Cerebellar nuclear complex (tissue), 1 donor: Measurements from ENCODE around the gene TENT4B.
"Not testable (repeated sequence)": the region's sequence is repeated elsewhere in the genome, so short reads cannot be mapped to it uniquely, and the experiment has no call there.

Experiments used
- DNase-seq, 2 experiments: peaks; one replicate each; lab custom pipeline; 2025; lab: John Stamatoyannopoulos, UW

TENT4B gene

DNA sequence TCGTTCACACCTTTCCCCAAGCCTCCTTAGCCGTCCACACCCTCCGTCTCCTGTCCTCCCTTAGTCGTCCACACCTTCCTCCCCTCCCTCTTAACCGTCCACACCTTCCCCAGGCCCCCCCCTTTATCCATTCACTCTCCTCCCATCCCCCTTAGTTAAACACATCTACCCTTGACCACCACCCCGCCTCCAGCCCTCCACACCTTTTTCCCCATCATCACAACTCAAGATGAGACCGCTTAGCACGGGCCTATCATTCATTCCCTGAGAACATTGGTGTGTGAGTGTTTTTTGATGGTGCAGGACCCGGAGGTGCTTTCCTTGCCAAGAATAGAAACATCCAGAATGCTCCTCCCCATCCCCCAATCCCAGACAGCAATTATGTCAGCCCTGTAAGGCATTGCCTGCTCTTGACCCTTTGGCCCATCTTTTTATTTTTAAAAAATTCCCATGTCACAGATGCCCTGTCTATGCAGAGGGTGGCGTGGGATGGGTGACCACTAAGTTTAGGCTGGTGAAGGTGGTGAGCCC, 1.4 kb downstream of the TENT4B start:
- DNase-seq = no peak

DNA sequence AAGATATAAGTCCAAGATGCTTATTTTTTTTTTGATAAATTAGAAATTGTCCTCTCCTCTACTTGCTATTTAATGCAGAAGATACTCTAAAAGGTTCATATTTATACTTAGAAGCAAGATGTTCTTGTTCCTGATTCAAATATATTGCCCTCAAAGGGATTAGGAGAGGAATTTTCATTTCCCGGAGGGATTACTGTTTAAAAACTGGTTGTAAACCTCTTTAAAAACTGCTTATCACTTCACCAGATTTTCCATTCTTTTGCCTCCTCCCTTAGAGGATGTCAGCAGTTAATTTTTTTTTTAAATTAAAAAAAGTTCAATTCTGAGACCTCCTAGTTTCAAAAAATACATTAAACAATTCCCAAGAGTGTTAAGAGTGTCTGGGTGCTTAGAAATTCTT, 2.8 kb downstream of the TENT4B start:
- DNase-seq = no peak

DNA sequence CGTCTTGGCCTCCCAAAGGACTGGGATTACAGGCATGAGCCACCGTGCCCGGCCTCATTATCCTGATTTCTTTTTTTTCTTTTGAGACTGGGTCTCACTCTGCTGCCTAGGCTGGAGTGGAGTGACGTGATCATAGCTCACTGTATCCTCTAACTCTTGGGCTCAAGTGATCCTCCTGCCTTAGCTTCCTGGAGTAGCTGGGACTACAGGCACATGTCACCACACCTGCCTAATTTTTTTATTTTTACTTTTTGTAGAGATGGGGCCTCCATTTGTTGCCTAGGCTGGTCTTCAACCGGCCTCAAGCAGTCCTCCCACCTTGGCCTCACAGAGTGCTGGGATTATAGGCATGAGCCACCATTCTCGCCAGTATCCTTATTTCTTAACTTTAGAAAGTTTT, 3.5 kb downstream of the TENT4B start:
- no peak for DNase-seq

DNA sequence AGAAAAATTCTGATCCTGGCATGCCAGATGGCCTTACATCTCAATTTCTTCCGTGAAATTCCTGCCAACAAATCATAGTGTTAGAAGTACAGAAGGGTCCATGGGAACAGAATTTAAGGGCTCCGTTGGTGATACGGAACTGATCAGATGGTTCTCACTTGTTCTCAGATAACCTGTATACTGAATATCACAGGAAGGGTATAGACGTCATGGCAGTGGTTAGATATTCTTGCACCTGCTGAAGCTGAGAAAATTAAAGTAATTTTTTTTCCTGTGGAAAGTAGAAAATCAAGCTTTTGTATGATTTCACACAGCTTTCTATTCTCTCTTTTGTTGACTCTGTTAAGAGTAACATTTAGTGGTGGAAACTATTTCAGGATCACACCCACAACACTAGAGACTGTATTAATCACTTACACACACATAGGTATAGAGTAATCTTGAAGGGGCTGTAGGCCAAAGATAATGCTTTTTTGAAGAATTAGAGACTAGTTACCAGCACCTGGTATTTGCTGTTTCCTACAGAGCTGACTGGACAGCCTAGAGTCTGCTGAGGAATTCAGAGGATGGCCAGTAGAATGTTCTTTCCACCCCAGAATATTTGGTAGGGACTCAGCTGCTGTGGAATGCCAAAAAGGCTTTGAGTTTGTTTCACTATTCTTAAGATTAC, 7.5 kb downstream of the TENT4B start:
- DNase-seq = no peak

DNA sequence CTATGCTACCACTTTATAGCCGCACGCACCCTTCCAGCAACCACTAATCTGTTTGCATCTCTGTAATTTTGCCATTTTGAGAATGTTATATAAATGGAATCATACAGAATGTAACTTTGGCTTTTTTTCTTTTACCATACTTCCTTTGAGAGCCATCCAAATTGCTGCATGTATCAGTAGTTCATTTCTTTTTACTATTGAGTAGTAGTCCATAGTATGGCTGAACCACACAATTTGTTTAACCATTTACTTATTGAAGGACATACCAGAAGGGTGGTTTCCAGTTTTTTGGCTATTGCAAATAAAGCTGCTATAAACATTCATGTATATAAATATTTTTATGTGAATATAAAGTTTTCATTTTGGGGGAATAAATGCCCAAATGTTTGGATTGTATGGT, 8.8 kb downstream of the TENT4B start:
- no peak for DNase-seq

DNA sequence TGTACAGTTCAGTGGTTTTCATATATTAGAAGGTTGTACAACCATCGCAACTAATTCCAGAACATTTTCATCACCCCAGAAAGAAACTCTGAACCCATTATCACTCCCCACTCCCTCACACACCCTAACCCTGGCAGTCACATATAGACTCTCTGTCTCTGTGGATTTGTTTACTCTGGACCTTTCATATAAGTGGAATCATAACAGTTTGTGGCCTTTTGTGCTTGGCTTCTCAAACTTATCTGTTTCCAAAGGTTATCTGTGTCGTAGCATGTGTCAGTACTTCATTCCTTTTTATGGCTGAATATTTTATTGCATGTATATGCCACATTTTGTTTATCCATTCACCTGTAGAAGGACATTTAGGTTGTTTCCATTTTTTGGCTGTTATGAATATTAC, 12.4 kb downstream of the TENT4B start:
- DNase-seq = no peak

DNA sequence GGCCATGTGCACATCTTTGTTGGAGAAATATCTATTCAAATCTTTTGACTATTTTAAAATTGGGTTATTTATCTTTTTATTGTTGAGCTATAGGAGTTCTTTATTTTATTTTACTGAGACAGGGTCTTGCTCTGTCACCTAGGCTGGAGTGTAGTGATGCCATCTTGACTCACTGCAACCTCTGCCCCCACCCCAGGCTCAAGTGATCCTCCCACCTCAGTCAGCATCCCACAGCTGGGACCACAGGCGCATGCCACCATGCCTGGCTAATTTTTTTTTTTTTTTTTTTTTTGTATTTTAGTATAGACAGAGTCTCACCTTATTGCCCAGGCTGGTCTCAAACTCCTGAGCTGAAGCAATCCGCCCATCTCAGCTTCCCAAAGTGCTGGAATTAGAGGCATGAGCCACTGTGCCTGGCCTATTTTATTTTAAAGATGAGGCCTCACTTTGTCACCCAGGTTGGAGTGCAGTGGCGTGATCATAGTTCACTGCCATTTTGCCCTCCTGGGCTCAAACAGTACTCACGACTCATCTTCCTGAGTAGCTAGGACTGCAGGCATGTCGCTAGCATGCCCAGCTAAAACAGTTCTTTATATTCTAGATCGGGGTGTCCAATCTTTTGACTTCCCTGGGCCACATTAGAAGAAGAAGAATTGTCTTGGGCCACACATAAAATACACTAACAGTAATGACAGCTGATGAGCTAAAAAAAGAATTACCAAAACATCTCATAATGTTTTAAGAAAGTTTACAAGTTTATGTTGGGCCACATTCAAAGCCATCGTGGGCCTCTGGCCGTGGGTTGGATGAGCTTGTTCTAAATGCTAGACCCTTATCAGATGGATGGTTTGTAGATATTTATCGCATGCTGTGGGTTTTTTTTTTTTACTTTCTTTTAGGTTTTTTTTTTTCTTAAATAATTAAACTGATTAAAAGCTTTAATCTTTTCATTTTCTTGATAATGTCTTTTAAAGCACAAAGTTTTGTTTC, 13.7 kb downstream of the TENT4B start:
- DNase-seq = no peak

DNA sequence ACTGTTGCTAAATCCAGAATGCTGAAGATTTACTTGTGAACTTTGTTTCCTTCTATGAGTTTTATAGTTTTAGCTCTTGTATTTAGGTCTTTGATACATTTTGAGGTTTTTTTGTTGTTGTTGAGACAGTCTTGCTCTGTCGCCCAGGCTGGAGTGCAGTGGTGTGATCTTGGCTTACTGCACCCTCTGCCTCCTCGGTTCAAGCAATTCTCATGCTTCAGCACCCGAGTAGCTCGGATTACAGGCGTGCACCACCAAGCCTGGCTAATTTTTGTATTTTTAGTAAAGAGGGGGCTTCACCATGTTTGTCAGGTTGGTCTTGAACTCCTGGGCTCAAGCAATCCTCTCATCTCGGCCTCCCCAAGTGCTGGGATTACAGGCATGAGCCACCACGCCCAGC, 14.4 kb downstream of the TENT4B start:
- no peak for DNase-seq

DNA sequence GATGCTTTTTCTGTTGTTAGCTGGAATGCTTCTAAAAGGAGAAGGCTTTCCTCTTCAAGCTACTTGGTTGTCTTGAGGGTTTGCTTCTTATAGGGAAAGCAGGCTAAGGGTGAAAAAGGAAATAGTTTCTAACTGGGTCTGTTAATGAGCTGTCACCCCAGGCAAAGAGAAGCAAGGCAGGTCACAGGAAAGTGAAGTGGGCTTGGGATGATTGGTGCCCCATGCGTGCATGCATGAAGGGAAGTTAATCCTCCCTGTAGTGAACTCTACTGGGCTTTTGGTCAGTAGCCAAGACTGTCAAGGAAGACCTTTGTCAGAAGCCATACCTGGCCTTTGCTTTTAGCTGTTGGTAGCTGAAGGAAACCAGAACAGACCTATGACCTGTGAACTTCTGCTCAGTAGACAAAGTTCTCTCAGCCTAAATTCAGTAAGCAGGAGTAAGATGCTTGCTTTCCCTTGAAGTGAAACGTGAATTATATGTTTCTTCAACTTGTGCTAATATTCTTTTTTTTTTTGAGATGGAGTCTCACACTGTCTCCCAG, 16.5 kb downstream of the TENT4B start:
- no peak for DNase-seq

DNA sequence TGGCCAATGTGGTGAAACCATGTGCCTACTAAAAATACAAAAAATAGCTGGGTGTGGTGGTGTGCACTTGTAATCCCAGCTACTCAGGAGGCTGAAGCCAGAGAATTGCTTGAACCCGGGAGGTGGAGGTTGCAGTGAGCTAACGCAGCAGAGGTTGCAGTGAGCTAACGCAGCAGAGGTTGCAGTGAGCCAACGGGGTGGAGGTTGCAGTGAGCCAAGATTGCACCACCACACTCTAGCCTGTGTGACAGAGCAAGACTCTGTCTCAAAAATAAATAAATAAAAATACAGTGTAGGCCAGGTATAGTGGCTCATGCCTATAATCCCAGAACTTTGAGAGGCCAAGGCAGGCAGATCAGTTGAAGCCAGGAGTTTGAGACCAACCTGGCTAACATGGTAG, 18.7 kb downstream of the TENT4B start:
- not testable (repeated sequence) for DNase-seq

DNA sequence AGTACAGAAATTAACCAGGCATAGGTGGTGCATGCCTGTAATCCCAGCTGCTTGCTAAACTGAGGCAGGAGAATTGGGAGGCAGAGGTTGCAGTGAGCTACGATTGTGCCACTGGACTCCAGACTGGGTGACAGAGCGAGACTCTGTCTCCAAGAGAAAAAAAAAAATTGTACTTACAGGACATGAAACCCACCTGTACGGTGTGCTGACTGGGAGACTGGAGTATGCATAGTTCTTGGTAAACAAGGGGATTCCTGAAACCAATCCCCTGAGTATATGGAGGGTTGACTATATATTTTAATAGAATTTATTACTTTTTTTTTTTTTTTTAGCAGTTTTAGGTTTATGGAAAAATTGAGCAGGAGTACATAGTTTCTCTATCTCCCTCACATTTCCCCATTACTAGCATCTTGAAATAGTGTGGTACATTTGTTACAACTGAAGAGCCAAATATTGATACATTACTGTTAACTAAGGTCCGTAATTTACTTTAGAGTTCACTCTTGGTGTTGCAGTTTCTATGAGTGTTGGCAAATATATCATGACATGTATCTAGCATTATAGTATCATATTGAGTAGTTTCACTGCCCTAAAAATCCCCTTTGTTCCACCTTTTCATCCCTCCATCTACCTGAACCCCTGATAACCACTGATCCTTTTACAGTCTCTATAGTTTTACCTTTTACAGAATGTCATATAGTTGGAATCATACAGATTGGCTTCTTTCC, 19.3 kb downstream of the TENT4B start:
- DNase-seq = no peak

DNA sequence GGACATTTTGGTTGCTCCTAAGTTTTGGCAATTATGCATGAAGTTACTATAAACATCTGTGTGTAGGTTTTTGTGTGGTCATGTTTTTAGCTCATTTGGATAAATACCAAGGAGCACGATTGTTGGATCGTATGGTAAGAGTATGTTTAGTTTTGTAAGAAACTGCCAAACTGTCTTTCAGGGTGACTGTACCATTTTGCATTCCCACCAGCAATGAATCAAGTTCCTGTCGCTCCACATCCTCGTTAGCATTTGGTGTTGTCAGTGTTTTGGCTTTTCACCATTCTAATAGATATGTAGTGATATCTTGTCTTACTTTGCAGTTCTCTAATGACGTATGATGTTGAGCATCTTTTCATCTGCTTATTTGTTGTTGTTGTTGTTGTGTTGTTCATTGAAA, 20.2 kb downstream of the TENT4B start:
- DNase-seq = no peak

DNA sequence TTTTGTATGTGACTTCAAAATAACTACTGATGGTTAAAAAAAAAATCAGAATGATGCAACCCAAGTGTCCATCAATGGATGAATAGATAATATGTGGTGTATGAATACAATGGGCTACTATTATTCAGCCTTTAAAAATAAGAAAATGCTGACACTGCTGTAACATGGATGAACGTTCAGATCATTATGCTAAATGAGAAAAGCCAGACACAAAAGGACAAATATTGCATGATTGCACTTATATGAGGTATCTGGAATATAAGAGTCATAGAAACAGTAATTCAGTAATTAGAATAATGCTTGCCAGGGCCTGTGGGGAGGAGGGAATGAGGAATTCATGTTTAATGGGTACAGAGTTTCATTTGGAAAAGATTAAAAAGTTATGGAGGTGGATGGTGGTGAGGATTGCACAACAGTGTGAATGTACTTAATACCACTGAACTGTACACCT, 25.4 kb downstream of the TENT4B start:
- no peak for DNase-seq

DNA sequence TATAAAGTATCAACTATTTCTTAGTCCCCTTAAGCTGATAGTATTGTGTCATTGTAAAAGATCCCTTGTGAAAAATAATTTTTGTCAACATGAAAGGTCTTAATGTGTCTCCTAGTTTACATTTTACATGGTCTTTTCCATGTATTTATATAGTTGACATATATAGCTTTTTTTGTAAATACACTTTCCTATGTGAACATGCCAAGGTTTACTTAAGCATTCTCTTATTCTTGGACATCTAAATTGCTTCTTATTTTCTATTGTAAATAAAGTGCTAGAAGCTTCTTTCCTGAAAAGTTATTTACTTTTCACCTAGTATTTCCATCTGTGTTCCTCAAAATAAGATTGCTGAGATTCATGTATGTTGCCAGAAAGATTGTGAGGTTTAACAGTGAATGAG, 29.3 kb downstream of the TENT4B start:
- no peak for DNase-seq

DNA sequence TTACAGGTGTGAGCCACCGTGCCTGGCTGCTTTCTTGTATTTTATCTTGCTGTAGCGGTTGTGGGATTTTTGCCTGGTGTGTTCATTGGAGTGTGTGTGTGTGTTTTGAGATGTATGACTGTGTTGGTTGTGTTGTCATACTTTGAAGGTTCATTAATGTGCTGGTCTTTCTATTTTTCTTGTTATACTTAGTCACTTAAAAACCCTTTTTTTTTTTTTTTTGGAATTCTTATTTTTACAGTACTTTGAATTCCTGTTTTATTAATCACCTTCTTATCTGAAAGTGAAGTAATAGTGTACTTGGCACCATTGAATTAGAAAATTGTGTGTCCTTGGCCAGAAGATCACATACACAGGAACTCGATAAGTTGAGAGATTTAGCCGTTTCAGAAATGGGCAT, 30.2 kb downstream of the TENT4B start:
- DNase-seq = no peak

DNA sequence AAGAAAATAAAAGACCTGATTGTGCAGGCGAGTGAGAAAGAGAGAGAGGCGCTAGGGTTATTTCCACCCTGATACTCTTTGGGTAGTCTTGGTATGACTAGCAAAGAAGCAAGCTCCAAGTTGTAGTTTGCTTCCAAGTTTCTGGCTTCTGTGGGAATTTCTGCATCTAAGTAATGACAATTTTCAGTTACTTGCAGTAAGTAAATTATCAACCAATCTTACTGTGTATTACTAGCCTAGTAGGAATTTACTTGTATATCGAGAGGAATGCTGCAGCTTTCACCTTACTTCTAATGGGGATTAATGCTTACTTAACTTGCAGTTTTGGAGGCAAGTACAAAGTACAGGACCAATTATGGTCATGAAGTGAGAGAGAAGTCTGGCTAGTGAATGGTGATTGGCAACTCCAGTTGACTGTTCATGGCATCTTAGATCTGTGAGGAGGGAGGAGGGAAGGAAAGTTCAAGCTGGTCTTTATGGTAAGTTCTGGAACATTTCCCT, 31.9 kb downstream of the TENT4B start:
- DNase-seq = no peak

DNA sequence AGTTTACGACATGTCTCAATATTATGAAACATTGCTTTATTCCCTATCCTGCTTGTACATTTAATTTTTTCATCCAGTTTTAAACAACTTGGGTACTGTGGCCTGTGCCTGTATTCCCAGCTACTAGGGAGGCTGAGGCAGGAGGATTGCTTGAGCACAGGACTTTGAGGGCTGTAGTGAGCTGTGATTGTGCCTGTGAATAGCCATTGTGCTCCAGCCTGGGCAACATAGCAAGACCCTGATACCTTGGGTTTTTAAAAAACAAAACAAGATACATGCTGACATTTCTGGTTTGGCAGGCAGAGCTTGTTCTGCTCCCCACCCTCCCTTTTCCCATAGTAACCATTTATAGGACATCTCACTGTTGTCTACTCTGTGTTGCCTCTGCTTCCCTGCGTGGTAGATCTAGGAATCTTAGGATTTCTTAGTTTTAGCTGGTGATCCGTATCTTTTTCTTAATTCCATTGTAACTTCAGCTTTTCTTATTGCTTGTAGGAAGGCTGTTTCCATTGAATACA, 35.6 kb downstream of the TENT4B start:
- no peak for DNase-seq

DNA sequence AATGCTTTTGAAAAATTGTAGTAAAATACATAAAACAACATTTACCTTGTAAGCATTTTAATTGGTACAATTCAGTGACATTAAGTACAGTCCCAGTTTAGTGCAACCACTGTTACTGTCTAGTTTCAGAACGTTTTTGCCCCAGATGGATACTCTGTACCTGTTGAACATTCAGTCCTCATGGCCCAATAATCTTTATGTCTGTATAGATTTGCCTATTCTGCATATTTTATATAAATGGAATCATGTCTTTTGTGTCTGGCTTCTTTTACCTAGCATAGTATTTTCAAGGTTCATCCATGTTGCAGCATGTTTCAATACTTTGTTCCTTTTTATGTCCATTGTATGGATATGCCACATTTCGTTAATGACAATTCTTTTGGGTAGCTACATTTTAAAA, 37.2 kb downstream of the TENT4B start:
- no peak for DNase-seq

DNA sequence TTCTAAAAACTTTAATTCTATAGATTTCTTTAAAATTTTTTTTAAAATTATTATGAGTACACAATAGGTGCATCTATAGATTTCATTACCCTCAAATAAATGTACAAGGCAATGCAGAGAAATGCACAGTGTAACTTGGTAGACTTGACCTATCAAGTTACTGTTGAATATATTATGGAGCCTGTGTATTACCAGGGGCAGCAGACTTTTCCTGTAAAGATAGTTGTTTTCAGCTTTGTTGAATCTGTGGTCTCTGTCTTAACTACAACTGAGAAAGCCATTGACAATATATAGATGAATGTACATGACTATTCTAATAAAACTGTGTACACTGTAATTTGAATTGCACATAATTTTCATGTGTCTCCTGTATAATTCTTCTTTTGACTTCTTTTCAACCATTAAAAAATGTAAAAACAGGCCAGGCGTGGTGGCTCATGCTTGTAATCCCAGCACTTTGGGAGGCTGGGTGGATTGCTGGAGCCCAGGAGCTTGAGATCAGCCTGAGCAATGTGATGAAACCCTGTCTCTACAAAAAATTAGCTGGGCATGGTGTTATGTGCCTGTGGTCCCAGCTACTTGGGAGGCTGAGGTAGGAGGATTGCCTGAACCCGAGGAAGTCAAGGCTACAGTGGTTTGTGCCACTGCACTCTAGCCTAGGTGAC, 39.4 kb downstream of the TENT4B start:
- no peak for DNase-seq

DNA sequence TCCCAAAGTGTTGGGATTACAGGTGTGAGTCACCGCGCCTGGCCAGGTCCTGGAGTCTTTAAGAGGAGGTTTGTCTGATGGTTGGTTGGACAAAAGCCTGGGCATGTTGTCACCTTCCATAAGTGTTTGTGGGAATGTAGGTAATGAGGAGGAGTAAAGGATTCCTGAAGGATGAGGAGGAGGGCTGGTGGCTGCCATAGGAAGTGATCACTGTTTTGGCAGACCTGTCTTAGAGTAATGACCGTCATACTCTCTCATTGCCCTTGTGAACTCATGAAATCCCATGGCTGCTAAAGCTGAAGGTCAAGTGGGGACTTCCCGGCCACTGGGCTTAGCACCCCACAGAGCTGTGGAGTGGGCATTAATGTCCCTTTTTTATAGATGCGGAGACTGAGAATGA, 40.5 kb downstream of the TENT4B start:
- DNase-seq = no peak

DNA sequence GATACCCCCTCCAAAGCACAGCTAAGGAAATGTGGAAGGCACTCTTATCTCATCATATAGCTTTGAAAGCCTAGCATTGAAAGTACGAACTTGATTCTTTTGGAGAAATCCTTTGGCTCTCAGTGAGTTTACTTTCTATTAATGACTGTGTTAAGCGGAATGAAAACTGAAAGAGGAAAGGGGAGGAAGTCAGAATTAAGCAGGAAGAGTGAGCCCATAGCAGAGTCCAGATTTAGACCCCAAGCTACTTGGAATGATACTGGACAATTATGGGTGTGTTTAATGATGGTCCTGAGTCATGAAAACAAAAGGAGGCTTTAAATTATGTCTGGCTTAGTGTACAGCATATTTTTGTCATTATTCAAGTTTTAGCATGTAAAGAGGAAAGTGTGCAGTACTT, 42.2 kb downstream of the TENT4B start:
- no peak for DNase-seq
